Liver (tissue), 9 donors: ENCODE results near the gene NUP93. TPM values are rescaled to one million over a fixed set of nuclear protein-coding genes. Genes with fewer than 3 reads are reported as not detected.

Experiments
- DNase-seq: peaks from one replicate; pipeline ENCODE4 v3.0.0-alpha.2; 2017; ENCODE audit warnings: low spot score
- H3K27ac ChIP-seq, 2 donors: one replicate each; pipeline ENCODE4 v1.7.0; 2013; ENCODE audit warnings: inconsistent platforms in 2 of 2, low read length in 2 of 2, control low read depth in 1 of 2, low read depth in 1 of 2, mild to moderate bottlenecking in 1 of 2
- H3K27me3 ChIP-seq, 4 donors: one replicate each; pipeline versions ENCODE4 v1.6.1 to v1.7.0; 2013; ENCODE audit warnings: low read length in 3 of 4, inconsistent platforms in 1 of 4, mild to moderate bottlenecking in 1 of 4, moderate library complexity in 1 of 4; ENCODE audit not compliant: control insufficient read depth in 4 of 4, insufficient read depth in 4 of 4
- H3K36me3 ChIP-seq, 4 donors: one replicate each; pipeline versions ENCODE4 v1.6.1 to v1.7.0; 2013; ENCODE audit warnings: low read length in 3 of 4, mild to moderate bottlenecking in 3 of 4, low read depth in 1 of 4, moderate library complexity in 1 of 4; ENCODE audit not compliant: control insufficient read depth in 4 of 4, insufficient read depth in 3 of 4
- H3K4me1 ChIP-seq, 4 donors: one replicate each; pipeline versions ENCODE4 v1.6.1 to v1.7.0; 2013; ENCODE audit warnings: low read length in 3 of 4, mild to moderate bottlenecking in 3 of 4, moderate library complexity in 1 of 4; ENCODE audit not compliant: control insufficient read depth in 4 of 4, insufficient read depth in 4 of 4
- H3K4me3 ChIP-seq, 3 donors: one replicate each; pipeline versions ENCODE4 v1.6.1 to v1.7.0; 2013; ENCODE audit warnings: low read length in 3 of 3, control low read depth in 1 of 3, low read depth in 1 of 3, mild to moderate bottlenecking in 1 of 3
- H3K9ac ChIP-seq, 2 donors: one replicate each; pipeline ENCODE4 v1.7.0; 2013; ENCODE audit warnings: low read length in 2 of 2, mild to moderate bottlenecking in 2 of 2, moderate library complexity in 2 of 2, control low read depth in 1 of 2, low read depth in 1 of 2
- H3K9me3 ChIP-seq, 4 donors: one replicate each; pipeline versions ENCODE4 v1.6.1 to v1.7.0; 2013; ENCODE audit warnings: low read length in 3 of 4; ENCODE audit not compliant: control insufficient read depth in 4 of 4
- CTCF ChIP-seq: fragments of 150-350 bp; IDR thresholded peaks from 2 replicates; pipeline ENCODE4 v1.5.1; 2017; ENCODE audit warnings: improper control_type of control experiment, low read depth, low read length; ENCODE audit not compliant: missing input control
- EGR1 ChIP-seq, 2 donors: IDR thresholded peaks; 2 replicates each; pipeline ENCODE4 v1.6.1; 2016 to 2018; ENCODE audit warnings: antibody characterized with exemption in 2 of 2, low read depth in 2 of 2
- FOXA1 ChIP-seq: IDR thresholded peaks from 2 replicates; pipeline ENCODE4 v1.6.1; 2016; ENCODE audit warnings: antibody characterized with exemption
- FOXA2 ChIP-seq: IDR thresholded peaks from 2 replicates; pipeline ENCODE4 v1.6.1; 2016; ENCODE audit warnings: antibody characterized with exemption
- GABPA ChIP-seq, 2 donors: IDR thresholded peaks in 1 of 2; conservative IDR thresholded peaks in 1 of 2; 2 replicates each; pipeline ENCODE4 v1.6.1; 2016; ENCODE audit warnings: antibody characterized with exemption in 2 of 2, mild to moderate bottlenecking in 1 of 2, moderate library complexity in 1 of 2
- HNF4A ChIP-seq, 2 donors: conservative IDR thresholded peaks; 2 replicates each; pipeline ENCODE4 v1.6.1; 2016; ENCODE audit warnings: antibody characterized with exemption in 2 of 2, mild to moderate bottlenecking in 2 of 2
- HNF4G ChIP-seq: IDR thresholded peaks from 2 replicates; pipeline ENCODE4 v1.6.1; 2016; ENCODE audit warnings: antibody characterized with exemption
- JUND ChIP-seq, 2 donors: IDR thresholded peaks; 2 replicates each; pipeline ENCODE4 v1.6.1; 2016; ENCODE audit warnings: antibody characterized with exemption in 2 of 2
- MAX ChIP-seq: IDR thresholded peaks from 2 replicates; pipeline ENCODE4 v1.6.1; 2016; ENCODE audit warnings: antibody characterized with exemption
- NR2F2 ChIP-seq: IDR thresholded peaks from 2 replicates; pipeline ENCODE4 v1.6.1; 2016; ENCODE audit warnings: antibody characterized with exemption
- RAD21 ChIP-seq, 2 donors: IDR thresholded peaks; 2 replicates each; pipeline ENCODE4 v1.6.1; 2016; ENCODE audit warnings: antibody characterized with exemption in 2 of 2, mild to moderate bottlenecking in 2 of 2
- SP1 ChIP-seq: IDR thresholded peaks from 2 replicates; pipeline ENCODE4 v1.6.1; 2018; ENCODE audit warnings: antibody characterized with exemption, mild to moderate bottlenecking
- TAF1 ChIP-seq: conservative IDR thresholded peaks from 2 replicates; pipeline ENCODE4 v1.6.1; 2016; ENCODE audit warnings: antibody characterized with exemption, mild to moderate bottlenecking
- ZBTB33 ChIP-seq: IDR thresholded peaks from 2 replicates; pipeline ENCODE4 v1.6.1; 2016; ENCODE audit warnings: antibody characterized with exemption
- WGBS: extraction: QIAGEN DNeasy Blood & Tissue Kit; methylation state at CpG from one replicate; pipeline ENCODE4 v1.1.7; 2013; 5-methylcytosine and 5-hydroxymethylcytosine counted together
- polyA plus RNA-seq, 2 donors: library from polyadenylated mRNA; stranded (reverse) in 1 of 2; unstranded in 1 of 2; fragments of 200-250 nt in 1 of 2; fragments of >200 nt in 1 of 2; fragmentation: Nextera tagmentation in 1 of 2; extraction: Ambion mirVana in 1 of 2; gene quantifications; one replicate each; pipeline versions ENCODE4 v1.2.1 to v1.2.3, GENCODE V29; 2013 to 2015
- total RNA-seq, 2 donors: library from RNA; depleted of rRNA; stranded (reverse); fragments of >200 nt; gene quantifications; one replicate each; pipeline ENCODE4 v1.2.3, GENCODE V29; 2014
- TF ChIP-seq, protein P1 (sequence below): IDR thresholded peaks from 2 replicates; pipeline ENCODE4 v1.6.1; 2016; ENCODE audit warnings: antibody characterized with exemption, mild to moderate bottlenecking
- TF ChIP-seq, protein P2 (sequence below): IDR thresholded peaks from 2 replicates; pipeline ENCODE4 v1.6.1; 2016; ENCODE audit warnings: antibody characterized with exemption
- donor health status: healthy.
- donor health status: healthy.
- donor health status: healthy.
- donor health status: healthy.
- donor health status: healthy.

The NUP93 gene
- total and polyA plus RNA-seq, 4 donors, result 8.2 to 31.8 (median 9.8) TPM

GRCh38 chr16:56851671-56852400 lies 121.9 kb downstream of the NUP93 start:
- Histone ChIP-seq H3K9me3 (no peaks in the 10 kb centered on the region), H3K9ac (no peak overlapping the region), H3K4me3 (no peak overlapping the region), H3K27me3 (no peaks in the 10 kb centered on the region), H3K36me3 (no peaks in the 10 kb centered on the region), H3K27ac (no peak overlapping the region), H3K4me1 (peaks cover 3 to 14% (median 5%) of the 10 kb centered on the region in 4 donors)
- DNase-seq, result no peak
- WGBS, result 74% methylated on average over 8 of the region's 8 CpGs
- TF ChIP-seq EGR1 (IDR thresholded peaks at IDR 0.05; ENCODE audit: low read depth in 2 of 2) (no peak), MAX (no peak), RAD21 (IDR thresholded peaks at IDR 0.05) (peak in 1 of 2 donors; percentile 37), CTCF (peak; percentile 23)

DNA sequence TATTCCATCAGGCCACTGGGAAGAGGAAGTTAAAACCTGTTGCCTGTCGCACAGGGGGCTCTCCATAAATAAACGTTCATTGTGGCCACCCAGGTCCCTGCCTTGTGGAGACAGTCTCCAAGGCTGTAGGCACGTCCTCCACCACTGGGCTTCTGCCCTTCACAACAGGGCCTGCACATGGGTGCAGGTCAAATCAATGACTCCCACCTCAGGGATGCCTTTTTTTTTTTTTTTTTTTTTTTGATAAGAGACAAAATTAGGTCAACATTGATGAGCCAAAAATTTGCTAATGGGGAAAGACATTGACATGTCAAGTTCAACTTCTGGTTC lies 122.4 kb downstream of the NUP93 start:
- peaks cover 3 to 17% (median 8%) of the 10 kb centered on the region in 4 donors for H3K4me1 ChIP-seq
- no peaks in the 10 kb centered on the region for H3K9me3 ChIP-seq
- no peaks in the 10 kb centered on the region for H3K36me3 ChIP-seq
- WGBS, result 84% methylated on average over 3 of the region's 3 CpGs
- no peak for DNase-seq
- no peaks in the 10 kb centered on the region for H3K27me3 ChIP-seq
- no peak overlapping the region for H3K27ac ChIP-seq
- no peak overlapping the region for H3K4me3 ChIP-seq
- TF ChIP-seq MAX (no peak), HNF4G (no peak), FOXA1 (no peak), SP1 (no peak), RAD21 (IDR thresholded peaks at IDR 0.05) (no peak), NR2F2 (no peak), TAF1 (no peak), JUND (IDR thresholded peaks at IDR 0.05) (no peak), ZBTB33 (no peak), GABPA (IDR thresholded peaks at IDR 0.05 in 1 of 2, conservative IDR thresholded peaks at IDR 0.05 in 1 of 2) (no peak), HNF4A (conservative IDR thresholded peaks at IDR 0.05) (no peak), CTCF (no peak), FOXA2 (no peak)
- TF ChIP-seq, protein P1, sequence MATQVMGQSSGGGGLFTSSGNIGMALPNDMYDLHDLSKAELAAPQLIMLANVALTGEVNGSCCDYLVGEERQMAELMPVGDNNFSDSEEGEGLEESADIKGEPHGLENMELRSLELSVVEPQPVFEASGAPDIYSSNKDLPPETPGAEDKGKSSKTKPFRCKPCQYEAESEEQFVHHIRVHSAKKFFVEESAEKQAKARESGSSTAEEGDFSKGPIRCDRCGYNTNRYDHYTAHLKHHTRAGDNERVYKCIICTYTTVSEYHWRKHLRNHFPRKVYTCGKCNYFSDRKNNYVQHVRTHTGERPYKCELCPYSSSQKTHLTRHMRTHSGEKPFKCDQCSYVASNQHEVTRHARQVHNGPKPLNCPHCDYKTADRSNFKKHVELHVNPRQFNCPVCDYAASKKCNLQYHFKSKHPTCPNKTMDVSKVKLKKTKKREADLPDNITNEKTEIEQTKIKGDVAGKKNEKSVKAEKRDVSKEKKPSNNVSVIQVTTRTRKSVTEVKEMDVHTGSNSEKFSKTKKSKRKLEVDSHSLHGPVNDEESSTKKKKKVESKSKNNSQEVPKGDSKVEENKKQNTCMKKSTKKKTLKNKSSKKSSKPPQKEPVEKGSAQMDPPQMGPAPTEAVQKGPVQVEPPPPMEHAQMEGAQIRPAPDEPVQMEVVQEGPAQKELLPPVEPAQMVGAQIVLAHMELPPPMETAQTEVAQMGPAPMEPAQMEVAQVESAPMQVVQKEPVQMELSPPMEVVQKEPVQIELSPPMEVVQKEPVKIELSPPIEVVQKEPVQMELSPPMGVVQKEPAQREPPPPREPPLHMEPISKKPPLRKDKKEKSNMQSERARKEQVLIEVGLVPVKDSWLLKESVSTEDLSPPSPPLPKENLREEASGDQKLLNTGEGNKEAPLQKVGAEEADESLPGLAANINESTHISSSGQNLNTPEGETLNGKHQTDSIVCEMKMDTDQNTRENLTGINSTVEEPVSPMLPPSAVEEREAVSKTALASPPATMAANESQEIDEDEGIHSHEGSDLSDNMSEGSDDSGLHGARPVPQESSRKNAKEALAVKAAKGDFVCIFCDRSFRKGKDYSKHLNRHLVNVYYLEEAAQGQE, result no peak
- TF ChIP-seq, protein P2, sequence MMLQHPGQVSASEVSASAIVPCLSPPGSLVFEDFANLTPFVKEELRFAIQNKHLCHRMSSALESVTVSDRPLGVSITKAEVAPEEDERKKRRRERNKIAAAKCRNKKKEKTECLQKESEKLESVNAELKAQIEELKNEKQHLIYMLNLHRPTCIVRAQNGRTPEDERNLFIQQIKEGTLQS, result no peak
- no peak overlapping the region for H3K9ac ChIP-seq
